IPS-18c (cell line): ENCODE measurements around the gene NFX1.

Experiments used
- H3K4me3 ChIP-seq: 2 replicates; pipeline ENCODE4 v1.7.0; 2013; ENCODE audit warnings: low read depth, mild to moderate bottlenecking, low read length, moderate library complexity; ENCODE audit not compliant: insufficient read depth
- H3K9me3 ChIP-seq: one replicate; pipeline ENCODE4 v1.6.1; 2013; ENCODE audit warnings: mild to moderate bottlenecking, low read length, moderate library complexity; ENCODE audit not compliant: control insufficient read depth, insufficient read depth

Gene NFX1

GRCh38 chr9:33264003-33264472 is 26.3 kb upstream of the NFX1 start:
- Histone ChIP-seq H3K9me3 (no peaks in the 10 kb centered on the region), H3K4me3 (peak overlapping the region; percentile 96)

GRCh38 chr9:33264473-33265177 is 25.7 kb upstream of the NFX1 start, which contains the start of the genes BAG1 and CHMP5:
Gene BAG1, minus strand, starts transcription at chr9:33264708.
Gene CHMP5, plus strand, starts transcription at chr9:33265049. Its CDS starts 30 bp downstream, at chr9:33265079.
- Histone ChIP-seq H3K9me3 (no peaks in the 10 kb centered on the region), H3K4me3 (peak within 1 kb of the TSS; percentile 96)

GRCh38 chr9:33265211-33265865 is 25.0 kb upstream of the NFX1 start:
- Histone ChIP-seq H3K4me3 (peak overlapping the region; percentile 87), H3K9me3 (no peaks in the 10 kb centered on the region)

GRCh38 chr9:33267151-33267767 is 23.1 kb upstream of the NFX1 start:
- Histone ChIP-seq H3K9me3 (no peaks in the 10 kb centered on the region), H3K4me3 (no peak overlapping the region)

- Histone ChIP-seq H3K4me3 (no peak overlapping the region), H3K9me3 (no peaks in the 10 kb centered on the region)
Observed at GRCh38 chr9:33270146-33270545, 20.2 kb upstream of the NFX1 start.

GRCh38 chr9:33272061-33272460 is 18.3 kb upstream of the NFX1 start:
- H3K4me3 ChIP-seq, result no peak overlapping the region

GRCh38 chr9:33273266-33273971 is 16.9 kb upstream of the NFX1 start:
- Histone ChIP-seq H3K4me3 (no peak overlapping the region), H3K9me3 (no peaks in the 10 kb centered on the region)

More at GRCh38 chr9:33272061-33272460, 18.3 kb upstream of the NFX1 start:
- no peaks in the 10 kb centered on the region for H3K9me3 ChIP-seq

GRCh38 chr9:33273972-33274328 is 16.4 kb upstream of the NFX1 start:
- H3K9me3 ChIP-seq, result no peaks in the 10 kb centered on the region
- no peak overlapping the region for H3K4me3 ChIP-seq

- Histone ChIP-seq H3K9me3 (no peaks in the 10 kb centered on the region), H3K4me3 (no peak overlapping the region)
Observed at GRCh38 chr9:33277484-33277883, 12.8 kb upstream of the NFX1 start.

- Histone ChIP-seq H3K9me3 (no peaks in the 10 kb centered on the region), H3K4me3 (no peak overlapping the region)
Observed at GRCh38 chr9:33285502-33285901, 4.8 kb upstream of the NFX1 start.

GRCh38 chr9:33287087-33287490 is 3.2 kb upstream of the NFX1 start:
- no peaks in the 10 kb centered on the region for H3K9me3 ChIP-seq
- no peak overlapping the region for H3K4me3 ChIP-seq

- Histone ChIP-seq H3K9me3 (no peaks in the 10 kb centered on the region), H3K4me3 (no peak overlapping the region)
Observed at GRCh38 chr9:33288235-33288634, 2.1 kb upstream of the NFX1 start.

GRCh38 chr9:33288828-33289483 is 1.4 kb upstream of the NFX1 start:
- Histone ChIP-seq H3K9me3 (no peaks in the 10 kb centered on the region), H3K4me3 (no peak overlapping the region)

- Histone ChIP-seq H3K4me3 (peak overlapping the region; percentile 40), H3K9me3 (no peaks in the 10 kb centered on the region)
Observed at GRCh38 chr9:33289496-33289895, 820 bp upstream of the NFX1 start.

GRCh38 chr9:33289936-33290246 is 425 bp upstream of the NFX1 start:
- Histone ChIP-seq H3K4me3 (peak overlapping the region; percentile 99), H3K9me3 (no peaks in the 10 kb centered on the region)

- Histone ChIP-seq H3K4me3 (peak overlapping the region; percentile 99), H3K9me3 (no peaks in the 10 kb centered on the region)
Observed at GRCh38 chr9:33291031-33291397, 698 bp downstream of the NFX1 start.

- H3K9me3 ChIP-seq, result no peaks in the 10 kb centered on the region
- no peak overlapping the region for H3K4me3 ChIP-seq
Observed at GRCh38 chr9:33291901-33292300, 1.6 kb downstream of the NFX1 start.
